NB4 (cell line): ENCODE measurements around the gene ADARB2.
"Not testable (repeated sequence)": the region's sequence is repeated elsewhere in the genome, so short reads cannot be mapped to it uniquely, and the experiment has no call there.

Experiments used
- DNase-seq: peaks from one replicate; pipeline ENCODE4 v3.0.0; 2010; ENCODE audit warnings: low read depth
- H3K4me3 ChIP-seq: one replicate; pipeline ENCODE4 v1.5.1; 2011; ENCODE audit warnings: mild to moderate bottlenecking, low read depth, low read length, moderate library complexity
- MYC ChIP-seq: IDR thresholded peaks from 2 replicates; pipeline ENCODE4 v1.6.1; 2011; ENCODE audit warnings: low read depth, low read length
- POLR2A ChIP-seq: IDR thresholded peaks from 2 replicates; pipeline ENCODE4 v1.6.1; 2011; ENCODE audit warnings: mild to moderate bottlenecking; ENCODE audit not compliant: insufficient read length; ENCODE audit errors: extremely low read depth
- TF ChIP-seq, protein P1 (sequence below): IDR thresholded peaks from one replicate; pipeline ENCODE4 v1.5.1; 2012; ENCODE audit warnings: low read depth, low read length
- TF ChIP-seq, protein P2 (sequence below): IDR thresholded peaks from 2 replicates; pipeline ENCODE4 v1.6.1; 2011; ENCODE audit warnings: low read depth, low read length

ADARB2 gene

DNA sequence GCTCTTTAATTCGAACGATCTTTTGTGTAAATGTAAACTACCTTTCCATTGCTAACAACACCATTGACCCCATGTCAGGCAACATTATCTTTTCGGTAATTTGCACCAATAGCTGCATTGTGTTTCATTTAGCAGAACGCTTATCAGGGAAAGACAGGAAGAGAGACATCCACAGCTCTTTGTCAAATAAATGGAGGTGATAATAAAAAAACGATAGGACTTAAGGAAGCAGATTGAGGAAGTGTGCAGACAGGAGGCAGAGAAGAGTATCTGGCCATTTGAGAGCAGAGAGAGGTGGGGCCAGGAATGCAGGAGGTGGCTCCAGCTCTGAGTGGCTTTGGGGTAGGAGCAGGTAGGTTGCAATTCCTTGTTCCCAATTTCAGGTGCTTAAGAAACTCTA, 37.5 kb upstream of the ADARB2 start:
- H3K4me3 ChIP-seq, result no peak overlapping the region

DNA sequence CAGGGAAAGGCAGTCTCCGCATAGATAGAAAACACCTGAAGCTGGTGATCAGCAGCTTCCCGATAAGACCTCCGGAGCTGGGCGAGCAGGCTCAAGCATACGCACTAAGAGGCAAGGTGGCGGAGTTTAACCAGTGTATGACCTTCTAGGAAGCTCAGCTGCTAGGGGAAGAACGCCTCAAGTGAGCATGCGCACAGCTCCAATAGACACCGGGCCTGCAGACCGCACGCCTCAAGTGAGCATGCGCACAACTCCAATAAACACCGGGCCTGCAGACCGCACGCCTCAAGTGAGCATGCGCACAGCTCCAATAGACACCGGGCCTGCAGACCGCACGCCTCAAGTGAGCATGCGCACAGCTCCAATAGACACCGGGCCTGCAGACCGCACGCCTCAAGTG, 35.9 kb upstream of the ADARB2 start:
- not testable (repeated sequence) for H3K4me3 ChIP-seq, DNase-seq

More for the DNA sequence above, 37.5 kb upstream of the ADARB2 start:
- DNase-seq, result no peak
- TF ChIP-seq, protein P1, sequence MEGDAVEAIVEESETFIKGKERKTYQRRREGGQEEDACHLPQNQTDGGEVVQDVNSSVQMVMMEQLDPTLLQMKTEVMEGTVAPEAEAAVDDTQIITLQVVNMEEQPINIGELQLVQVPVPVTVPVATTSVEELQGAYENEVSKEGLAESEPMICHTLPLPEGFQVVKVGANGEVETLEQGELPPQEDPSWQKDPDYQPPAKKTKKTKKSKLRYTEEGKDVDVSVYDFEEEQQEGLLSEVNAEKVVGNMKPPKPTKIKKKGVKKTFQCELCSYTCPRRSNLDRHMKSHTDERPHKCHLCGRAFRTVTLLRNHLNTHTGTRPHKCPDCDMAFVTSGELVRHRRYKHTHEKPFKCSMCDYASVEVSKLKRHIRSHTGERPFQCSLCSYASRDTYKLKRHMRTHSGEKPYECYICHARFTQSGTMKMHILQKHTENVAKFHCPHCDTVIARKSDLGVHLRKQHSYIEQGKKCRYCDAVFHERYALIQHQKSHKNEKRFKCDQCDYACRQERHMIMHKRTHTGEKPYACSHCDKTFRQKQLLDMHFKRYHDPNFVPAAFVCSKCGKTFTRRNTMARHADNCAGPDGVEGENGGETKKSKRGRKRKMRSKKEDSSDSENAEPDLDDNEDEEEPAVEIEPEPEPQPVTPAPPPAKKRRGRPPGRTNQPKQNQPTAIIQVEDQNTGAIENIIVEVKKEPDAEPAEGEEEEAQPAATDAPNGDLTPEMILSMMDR, result no peak
- TF ChIP-seq MYC (no peak), POLR2A (no peak)
- TF ChIP-seq, protein P2, sequence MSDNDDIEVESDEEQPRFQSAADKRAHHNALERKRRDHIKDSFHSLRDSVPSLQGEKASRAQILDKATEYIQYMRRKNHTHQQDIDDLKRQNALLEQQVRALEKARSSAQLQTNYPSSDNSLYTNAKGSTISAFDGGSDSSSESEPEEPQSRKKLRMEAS, result no peak

DNA sequence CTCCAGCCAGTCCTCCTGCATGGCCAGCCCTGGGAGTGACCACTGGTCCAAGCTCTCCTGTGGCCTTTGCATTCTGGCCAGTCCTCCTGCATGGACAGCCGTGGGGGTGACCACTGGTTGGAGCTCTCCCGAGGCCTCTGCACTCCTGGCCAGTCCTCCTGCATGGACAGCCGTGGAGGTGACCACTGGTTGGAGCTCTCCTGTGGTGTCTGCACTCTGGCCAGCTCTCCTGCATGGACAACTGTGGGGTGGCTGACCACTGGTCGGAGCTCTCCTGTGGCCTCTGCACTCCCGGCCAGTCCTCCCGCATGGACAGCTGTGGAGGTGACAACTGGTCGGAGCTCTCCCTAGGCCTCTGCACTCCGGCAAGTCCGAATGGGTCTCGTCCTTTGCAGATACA, 28.7 kb upstream of the ADARB2 start:
- TF ChIP-seq, protein P2, result no peak
- TF ChIP-seq, protein P1, result no peak
- TF ChIP-seq MYC (no peak), POLR2A (no peak)
- no peak overlapping the region for H3K4me3 ChIP-seq
- DNase-seq, result no peak

DNA sequence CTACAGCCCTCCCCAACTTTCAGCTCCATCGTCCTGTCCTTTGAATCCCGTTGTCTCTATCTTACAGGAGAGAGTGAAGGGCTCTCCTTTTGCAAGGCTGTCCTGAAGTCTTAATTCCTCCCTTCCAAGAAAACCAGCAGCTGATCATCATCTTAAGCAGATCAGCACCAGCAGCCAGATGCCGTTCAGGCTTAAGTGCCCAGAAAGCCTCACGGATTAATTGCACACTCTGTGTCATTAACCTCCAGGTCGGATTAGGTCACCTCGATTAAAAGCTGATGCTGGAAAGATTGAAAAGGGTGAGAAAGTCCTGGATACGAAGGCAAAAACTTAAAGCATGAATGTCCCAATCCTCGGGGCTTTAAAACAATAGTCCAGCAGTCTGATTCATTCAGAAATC, 24.8 kb upstream of the ADARB2 start:
- H3K4me3 ChIP-seq, result no peak overlapping the region
- TF ChIP-seq POLR2A (no peak), MYC (no peak)
- TF ChIP-seq, protein P1, result no peak
- TF ChIP-seq, protein P2, result no peak
- DNase-seq, result no peak

DNA sequence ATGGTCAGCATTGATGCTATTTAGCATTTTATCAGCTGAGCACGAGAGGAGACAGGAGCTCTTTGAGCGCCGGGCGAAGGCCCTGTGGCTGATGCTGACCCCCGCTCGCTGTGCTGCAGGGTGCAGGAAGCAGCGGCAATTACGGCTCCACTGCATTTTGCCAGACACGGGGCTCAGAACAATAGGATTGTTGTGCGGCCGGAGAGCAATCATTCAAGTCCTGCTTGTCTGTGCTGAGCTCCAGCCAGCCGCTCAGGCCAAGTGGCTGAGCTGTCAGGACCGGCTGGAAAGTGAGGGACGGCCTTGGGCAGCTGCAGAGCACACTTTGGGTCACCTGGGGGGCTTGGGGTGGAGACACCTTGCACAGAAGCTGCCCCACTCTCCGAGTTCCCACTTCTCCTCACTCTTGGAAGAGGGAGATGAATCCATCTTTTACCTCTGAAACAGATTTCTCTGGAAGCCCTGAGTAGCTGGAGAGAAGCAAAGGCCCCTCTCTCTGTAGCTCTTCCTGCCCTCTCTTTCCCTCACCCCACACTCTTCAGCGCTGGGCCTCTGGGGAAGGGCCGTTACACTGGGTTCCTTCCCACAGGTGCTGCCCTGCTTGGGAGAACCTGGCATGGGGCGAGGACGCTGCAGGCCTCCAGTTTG, 17.3 kb upstream of the ADARB2 start:
- no peak overlapping the region for H3K4me3 ChIP-seq
- no peak for DNase-seq
- TF ChIP-seq, protein P2, result no peak
- TF ChIP-seq, protein P1, result no peak
- no peak for TF ChIP-seq POLR2A
- TF ChIP-seq MYC, result no peak

DNA sequence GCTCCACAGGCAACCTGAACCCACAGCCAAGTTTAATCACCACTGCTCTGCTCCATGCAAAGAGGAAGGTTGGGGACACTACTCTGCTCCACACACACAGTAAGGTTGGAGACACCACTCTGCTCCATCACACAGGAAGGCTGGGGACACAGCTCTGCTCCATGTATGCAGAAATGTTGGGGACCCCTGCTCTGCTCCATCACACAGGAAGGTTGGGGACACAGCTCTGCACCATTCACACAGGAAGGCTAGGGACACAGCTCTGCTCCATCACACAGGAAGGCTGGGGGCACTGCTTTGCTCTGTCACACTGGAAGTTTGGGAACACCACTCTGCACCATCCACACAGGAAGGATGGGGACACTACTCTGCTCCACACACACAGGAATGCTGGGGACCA, 14.8 kb upstream of the ADARB2 start:
- TF ChIP-seq, protein P2, result no peak
- TF ChIP-seq, protein P1, result no peak
- TF ChIP-seq MYC (no peak), POLR2A (no peak)
- DNase-seq, result no peak
- H3K4me3 ChIP-seq, result no peak overlapping the region
